T-helper 22 cell (primary cell): ENCODE data around the gene CLEC16A.
"Not testable (repeated sequence)": the region's sequence is repeated elsewhere in the genome, so short reads cannot be mapped to it uniquely, and the experiment has no call there.

ENCODE experiments used
- DNase-seq: peaks from one replicate; pipeline ENCODE4 v3.0.0-alpha.2; 2020; ENCODE audit warnings: low read depth

CLEC16A gene

GRCh38 chr16:10926094-10926493 lies 18.3 kb upstream of the CLEC16A start:
- no peak for DNase-seq

- DNase-seq, result no peak
Measured at GRCh38 chr16:10926867-10927266, 17.5 kb upstream of the CLEC16A start.

- DNase-seq, result no peak
Measured at GRCh38 chr16:10927497-10928112, 16.8 kb upstream of the CLEC16A start.

- not testable (repeated sequence) for DNase-seq
Measured at GRCh38 chr16:10929097-10929496, 15.3 kb upstream of the CLEC16A start.

GRCh38 chr16:10929853-10930754 lies 14.3 kb upstream of the CLEC16A start:
- DNase-seq, result no peak

- no peak for DNase-seq
Measured at GRCh38 chr16:10930755-10931093, 13.6 kb upstream of the CLEC16A start.

- no peak for DNase-seq
Measured at GRCh38 chr16:10931134-10931533, 13.2 kb upstream of the CLEC16A start.

GRCh38 chr16:10931977-10932632 lies 12.3 kb upstream of the CLEC16A start:
- no peak for DNase-seq

GRCh38 chr16:10932959-10933710 lies 11.2 kb upstream of the CLEC16A start:
- DNase-seq, result no peak

- no peak for DNase-seq
Measured at GRCh38 chr16:10933865-10934264, 10.5 kb upstream of the CLEC16A start.

GRCh38 chr16:10934325-10935107 lies 9.8 kb upstream of the CLEC16A start:
- DNase-seq, result no peak

GRCh38 chr16:10935226-10935915 lies 9.0 kb upstream of the CLEC16A start:
- DNase-seq, result no peak

- DNase-seq, result no peak
Measured at GRCh38 chr16:10936272-10936984, 7.9 kb upstream of the CLEC16A start.

- no peak for DNase-seq
Measured at GRCh38 chr16:10937068-10937859, 7.1 kb upstream of the CLEC16A start.

- no peak for DNase-seq
Measured at GRCh38 chr16:10938321-10938720, 6.0 kb upstream of the CLEC16A start.

- no peak for DNase-seq
Measured at GRCh38 chr16:10938796-10939648, 5.3 kb upstream of the CLEC16A start.

GRCh38 chr16:10939649-10940234 lies 4.6 kb upstream of the CLEC16A start:
- no peak for DNase-seq

GRCh38 chr16:10940501-10941079 lies 3.8 kb upstream of the CLEC16A start:
- DNase-seq, result no peak
